DND-41 (cell line): Measurements from ENCODE around the gene CDH12.

Experiments
- EZH2 ChIP-seq: IDR thresholded peaks from 3 replicates; pipeline ENCODE4 v1.6.1; 2012; ENCODE audit warnings: borderline replicate concordance, low read depth, mild to moderate bottlenecking, moderate library complexity, low read length, inconsistent platforms; ENCODE audit not compliant: severe bottlenecking
- TF ChIP-seq, protein P1 (sequence below): IDR thresholded peaks from 2 replicates; pipeline ENCODE4 v1.5.1; 2012; ENCODE audit warnings: borderline replicate concordance, low read length, moderate library complexity, mild to moderate bottlenecking; ENCODE audit not compliant: poor library complexity, severe bottlenecking; ENCODE audit errors: extremely low read depth

DNA sequence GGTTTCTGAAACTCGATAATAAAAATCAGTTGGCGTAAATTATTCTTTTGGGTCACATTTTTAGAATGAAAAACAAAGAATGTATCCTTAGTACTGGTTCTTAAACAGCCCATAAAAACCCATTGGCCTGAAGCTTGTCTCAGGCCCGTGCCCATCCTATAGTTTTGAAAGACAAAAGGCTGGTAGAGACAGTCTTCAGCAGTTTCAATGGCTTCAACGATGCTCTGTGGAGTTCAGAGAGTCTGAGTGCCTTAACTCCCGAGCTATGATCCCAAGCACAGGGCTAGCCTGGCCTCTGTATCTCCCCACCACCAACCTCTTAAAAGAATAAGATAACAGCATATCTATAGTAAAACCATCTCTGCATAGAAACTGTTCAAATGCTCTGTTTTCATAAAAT, 595.0 kb downstream of the CDH12 start:
- TF ChIP-seq, protein P1, sequence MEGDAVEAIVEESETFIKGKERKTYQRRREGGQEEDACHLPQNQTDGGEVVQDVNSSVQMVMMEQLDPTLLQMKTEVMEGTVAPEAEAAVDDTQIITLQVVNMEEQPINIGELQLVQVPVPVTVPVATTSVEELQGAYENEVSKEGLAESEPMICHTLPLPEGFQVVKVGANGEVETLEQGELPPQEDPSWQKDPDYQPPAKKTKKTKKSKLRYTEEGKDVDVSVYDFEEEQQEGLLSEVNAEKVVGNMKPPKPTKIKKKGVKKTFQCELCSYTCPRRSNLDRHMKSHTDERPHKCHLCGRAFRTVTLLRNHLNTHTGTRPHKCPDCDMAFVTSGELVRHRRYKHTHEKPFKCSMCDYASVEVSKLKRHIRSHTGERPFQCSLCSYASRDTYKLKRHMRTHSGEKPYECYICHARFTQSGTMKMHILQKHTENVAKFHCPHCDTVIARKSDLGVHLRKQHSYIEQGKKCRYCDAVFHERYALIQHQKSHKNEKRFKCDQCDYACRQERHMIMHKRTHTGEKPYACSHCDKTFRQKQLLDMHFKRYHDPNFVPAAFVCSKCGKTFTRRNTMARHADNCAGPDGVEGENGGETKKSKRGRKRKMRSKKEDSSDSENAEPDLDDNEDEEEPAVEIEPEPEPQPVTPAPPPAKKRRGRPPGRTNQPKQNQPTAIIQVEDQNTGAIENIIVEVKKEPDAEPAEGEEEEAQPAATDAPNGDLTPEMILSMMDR = no peak
- TF ChIP-seq EZH2 = no peak
